ENCODE results near the gene SH3PXD2B. TPM values are rescaled to one million over a fixed set of nuclear protein-coding genes. Genes with fewer than 3 reads are reported as not detected.

SH3PXD2B gene
- total RNA-seq, 4 donors from 2014 or later, result 27.8 to 52.6 (median 44.4) TPM

GRCh38 chr5:172344855-172345409, 109.4 kb downstream of the SH3PXD2B start:
- Histone ChIP-seq H3K27me3 (no peaks in the 10 kb centered on the region), H3K9me3 (no peaks in the 10 kb centered on the region), H3K4me1 (no peaks in the 10 kb centered on the region), H3K27ac (no peak overlapping the region), H3K36me3 (peaks cover 0 to 99% (median 3%) of the 10 kb centered on the region in 3 donors), H3K4me3 (no peak overlapping the region)
- 81 to 85% methylated on average over 3 of the region's 3 CpGs for WGBS, 2 donors
- no peak for DNase-seq (ENCODE audit: low spot score in 2 of 2)
- TF ChIP-seq, protein P1, sequence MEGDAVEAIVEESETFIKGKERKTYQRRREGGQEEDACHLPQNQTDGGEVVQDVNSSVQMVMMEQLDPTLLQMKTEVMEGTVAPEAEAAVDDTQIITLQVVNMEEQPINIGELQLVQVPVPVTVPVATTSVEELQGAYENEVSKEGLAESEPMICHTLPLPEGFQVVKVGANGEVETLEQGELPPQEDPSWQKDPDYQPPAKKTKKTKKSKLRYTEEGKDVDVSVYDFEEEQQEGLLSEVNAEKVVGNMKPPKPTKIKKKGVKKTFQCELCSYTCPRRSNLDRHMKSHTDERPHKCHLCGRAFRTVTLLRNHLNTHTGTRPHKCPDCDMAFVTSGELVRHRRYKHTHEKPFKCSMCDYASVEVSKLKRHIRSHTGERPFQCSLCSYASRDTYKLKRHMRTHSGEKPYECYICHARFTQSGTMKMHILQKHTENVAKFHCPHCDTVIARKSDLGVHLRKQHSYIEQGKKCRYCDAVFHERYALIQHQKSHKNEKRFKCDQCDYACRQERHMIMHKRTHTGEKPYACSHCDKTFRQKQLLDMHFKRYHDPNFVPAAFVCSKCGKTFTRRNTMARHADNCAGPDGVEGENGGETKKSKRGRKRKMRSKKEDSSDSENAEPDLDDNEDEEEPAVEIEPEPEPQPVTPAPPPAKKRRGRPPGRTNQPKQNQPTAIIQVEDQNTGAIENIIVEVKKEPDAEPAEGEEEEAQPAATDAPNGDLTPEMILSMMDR (IDR thresholded peaks at IDR 0.05), result no peak
- TF ChIP-seq POLR2A (IDR thresholded peaks at IDR 0.05) (no peak), EP300 (IDR thresholded peaks at IDR 0.05) (no peak)

DNA sequence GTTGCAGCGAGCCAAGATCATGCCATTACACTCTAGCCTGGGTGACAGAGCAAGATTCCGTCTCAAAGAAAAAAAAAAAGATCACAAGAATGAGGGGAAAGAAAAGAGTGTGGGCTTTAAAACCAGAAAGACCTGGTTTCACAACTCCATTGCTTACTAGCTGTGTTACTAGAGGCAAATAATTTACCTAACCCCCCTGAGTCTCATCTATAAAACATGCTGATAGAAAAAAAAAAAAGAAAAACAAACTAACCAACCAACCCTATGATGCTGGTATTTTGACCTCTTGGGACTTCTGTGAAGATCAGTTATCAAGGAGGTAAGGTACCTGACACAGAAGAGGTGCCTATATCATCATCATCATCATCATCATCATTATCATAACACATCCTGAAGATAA, 110.6 kb downstream of the SH3PXD2B start:
- TF ChIP-seq, protein P1 (IDR thresholded peaks at IDR 0.05), result no peak
- TF ChIP-seq EP300 (IDR thresholded peaks at IDR 0.05) (no peak), POLR2A (IDR thresholded peaks at IDR 0.05) (no peak)
- H3K4me3 ChIP-seq, result no peak overlapping the region
- no peaks in the 10 kb centered on the region for H3K9me3 ChIP-seq
- 89 to 93% methylated on average over 2 of the region's 2 CpGs for WGBS, 2 donors
- peaks cover 0 to 99% (median 3%) of the 10 kb centered on the region in 3 donors for H3K36me3 ChIP-seq
- no peak overlapping the region for H3K27ac ChIP-seq
- no peaks in the 10 kb centered on the region for H3K27me3 ChIP-seq
- H3K4me1 ChIP-seq, result no peaks in the 10 kb centered on the region
- DNase-seq (ENCODE audit: low spot score in 2 of 2), result no peak

- no peaks in the 10 kb centered on the region for H3K9me3 ChIP-seq
- H3K4me1 ChIP-seq, result peaks cover 0 to 2% (median 0%) of the 10 kb centered on the region in 4 donors
- H3K27me3 ChIP-seq, result no peaks in the 10 kb centered on the region
- H3K36me3 ChIP-seq, result peaks cover 0 to 99% (median 3%) of the 10 kb centered on the region in 3 donors
- no peak for DNase-seq (ENCODE audit: low spot score in 2 of 2)
- no peak overlapping the region for H3K27ac ChIP-seq
- WGBS, 2 donors, result 75 to 91% methylated on average over 7 of the region's 7 CpGs
- no peak overlapping the region for H3K4me3 ChIP-seq
- TF ChIP-seq, protein P1 (IDR thresholded peaks at IDR 0.05), result no peak
- TF ChIP-seq POLR2A (IDR thresholded peaks at IDR 0.05) (no peak), EP300 (IDR thresholded peaks at IDR 0.05) (no peak)
Observed at GRCh38 chr5:172342918-172343317, 111.4 kb downstream of the SH3PXD2B start.

DNA sequence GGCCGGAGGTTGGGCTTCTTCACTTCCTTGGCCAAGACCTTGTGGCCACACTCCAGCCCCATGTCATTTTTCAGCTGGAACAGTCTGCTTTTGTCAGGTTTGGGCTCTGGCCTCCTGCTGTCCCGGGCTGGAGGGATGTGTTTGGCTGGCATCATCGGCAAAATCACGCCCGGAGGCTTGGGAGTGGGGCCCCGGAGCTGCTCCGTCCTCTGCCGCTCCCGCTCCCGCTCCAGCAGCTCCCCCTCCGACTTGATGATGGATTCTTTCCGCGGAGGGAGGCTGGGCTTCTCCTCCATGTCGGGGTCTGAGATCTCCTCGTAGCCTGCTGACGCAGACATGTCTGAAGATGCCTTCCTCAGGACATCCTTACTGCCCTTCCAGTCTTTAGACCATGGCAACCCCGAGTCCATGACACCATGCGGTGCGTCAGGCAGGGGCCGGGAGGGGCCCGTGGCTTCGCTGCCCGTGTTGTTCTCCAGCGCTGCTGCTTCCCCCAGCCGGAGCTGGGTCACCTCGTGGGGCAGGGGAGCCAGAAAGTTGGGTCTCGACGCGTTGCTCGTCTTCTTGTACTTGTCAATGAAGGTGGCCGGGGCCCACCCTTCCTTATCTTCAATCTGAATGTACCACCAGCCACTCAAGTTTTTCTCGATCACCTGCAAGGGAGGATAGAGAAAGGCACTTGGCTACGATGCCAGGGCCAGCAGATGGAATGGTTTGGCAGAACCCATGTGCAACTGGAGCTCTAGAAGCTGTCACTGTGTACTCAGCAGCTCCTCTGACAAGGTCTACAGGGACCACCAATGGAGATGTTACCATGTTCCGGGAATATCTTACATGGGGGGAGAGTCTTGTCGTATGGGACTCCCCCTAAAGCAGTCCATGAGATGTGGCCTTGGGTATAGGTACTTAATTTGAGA, 114.8 kb downstream of the SH3PXD2B start:
- DNase-seq (ENCODE audit: low spot score in 2 of 2), result no peak
- Histone ChIP-seq H3K4me3 (no peak overlapping the region), H3K4me1 (peaks cover 0 to 22% (median 8%) of the 10 kb centered on the region in 4 donors), H3K27me3 (no peaks in the 10 kb centered on the region), H3K27ac (no peak overlapping the region), H3K36me3 (peaks cover 0 to 81% (median 3%) of the 10 kb centered on the region in 3 donors), H3K9me3 (no peaks in the 10 kb centered on the region)
- 88 to 91% methylated on average over 33 to 35 of the region's 35 CpGs for WGBS, 2 donors
- no peak for TF ChIP-seq EP300 (IDR thresholded peaks at IDR 0.05)
- TF ChIP-seq, protein P1 (IDR thresholded peaks at IDR 0.05), result no peak
- TF ChIP-seq POLR2A (IDR thresholded peaks at IDR 0.05), result no peak

Data from tibial nerve (tissue), 4 donors.